Measurements from ENCODE around the gene EIF4E3. TPM values are rescaled to one million over a fixed set of nuclear protein-coding genes. Genes with fewer than 3 reads are reported as not detected.

Gene EIF4E3
- total and polyA plus RNA-seq, 2 of the 13 experiments (the other 11 are each of a cell fraction or from before 2014, with no cell fraction given) = 0.07 to 0.15 TPM

DNA sequence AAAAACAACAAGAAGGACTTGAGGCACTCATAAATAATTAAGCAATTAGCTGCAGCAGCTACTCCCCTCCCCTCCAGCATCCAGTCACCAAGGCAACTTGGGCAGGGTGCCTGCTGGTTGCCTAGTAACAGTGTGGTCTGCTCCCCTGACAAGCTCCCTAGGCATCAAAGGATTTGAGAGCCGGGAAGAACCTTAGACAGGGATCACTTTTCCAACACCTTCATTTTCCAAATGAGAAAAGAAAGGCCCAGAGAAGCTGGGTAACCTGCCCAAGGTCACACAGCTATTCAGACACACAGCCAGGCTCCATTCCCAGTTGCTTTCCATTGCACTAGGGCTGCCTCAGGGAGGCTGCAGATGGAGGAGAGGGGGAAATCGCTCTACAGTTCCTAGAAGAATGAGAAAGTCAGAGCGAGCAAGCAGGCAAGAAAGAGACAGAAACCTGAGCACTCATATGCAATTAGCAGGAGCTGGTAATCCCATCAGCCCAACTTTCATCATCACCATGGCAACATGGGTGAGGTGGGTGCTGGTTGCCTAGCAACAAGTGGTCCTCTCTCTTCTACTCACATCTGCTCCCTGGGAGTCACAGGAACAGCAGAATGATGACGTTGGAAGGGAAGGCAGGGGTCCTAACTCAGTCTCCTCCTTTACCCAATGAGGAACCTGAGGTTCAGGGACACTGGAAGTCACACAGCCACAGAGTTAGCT, 3.6 kb upstream of the EIF4E3 start (continued):
- TF ChIP-seq DRAP1 (CRISPR knock-in tag; IDR thresholded peaks at IDR 0.05) (no peak), ZNF768 (CRISPR knock-in tag; IDR thresholded peaks at IDR 0.05) (peak; percentile 52; the same call in 1 of the 2 replicates), ZNF24 (IDR thresholded peaks at IDR 0.05) (no peak), PRDM10 (CRISPR knock-in tag; IDR thresholded peaks at IDR 0.05; ENCODE audit: low read depth) (no peak), GLI4 (CRISPR knock-in tag; IDR thresholded peaks at IDR 0.05; ENCODE audit: borderline replicate concordance) (no peak)

GRCh38 chr3:71726146-71726545, 944 bp upstream of the EIF4E3 start:
- intact Hi-C loops (cut with micrococcal nuclease; ENCODE audit: unreplicated experiment) = no loop called here
- Histone ChIP-seq H3K9me3 (ENCODE audit: low read length) (no peaks in the 10 kb centered on the region), H4K20me1 (ENCODE audit: insufficient read depth, low read length) (no peaks in the 10 kb centered on the region), H3K4me3 (replicated peaks in 1 of 3; ENCODE audit: insufficient read depth in 1 of 3, low read depth in 2 of 3, low read length in 3 of 3) (no peak overlapping the region), H3K9ac (ENCODE audit: insufficient read depth, low read depth, low read length) (no peak overlapping the region), H3K36me3 (replicated peaks in 1 of 2; ENCODE audit: control insufficient read depth in 1 of 2, insufficient read depth in 2 of 2, low read length in 2 of 2) (no peaks in the 10 kb centered on the region), H3K4me1 (ENCODE audit: insufficient read depth, low read length) (peaks cover 6% of the 10 kb centered on the region; the same call in 1 of the 2 replicates), H3K79me2 (ENCODE audit: insufficient read depth, low read length) (no peaks in the 10 kb centered on the region), H3K27ac (ENCODE audit: extremely low read length, insufficient read depth, low read length) (no peak overlapping the region), H3K4me2 (ENCODE audit: low read depth, low read length) (no peak overlapping the region), H2AFZ (ENCODE audit: low read length) (no peak overlapping the region), H3K27me3 (ENCODE audit: control insufficient read depth in 1 of 2, insufficient read depth in 2 of 2, low read length in 2 of 2) (peaks cover 8 to 49% of the 10 kb centered on the region in 2 experiments; a peak in 4 of 5 replicates)
- no peak for ATAC-seq
- no TSS peak for BruUV-seq (replicated peaks)
- WGBS (ENCODE audit: low lambda C conversion rate) = 80% methylated on average over 8 of the region's 8 CpGs
- in situ Hi-C loops (cut with HindIII; ENCODE audit: extremely low pct_ligation_motif_present, low pct_unique_long_range_greater_than_20kb) = no loop called here
- POLR2A ChIA-PET = no interaction called here
- no peak for DNase-seq (ENCODE audit: low spot score)
- FAIRE-seq = no peak
- CTCF ChIA-PET (ENCODE audit: low intra/inter-chr PET ratio, low total read pairs) = no interaction called here
- no peak for TF ChIP-seq PRMT3 (CRISPR knock-in tag; IDR thresholded peaks at IDR 0.05; ENCODE audit: borderline replicate concordance, low read depth)
- no peak for TF ChIP-seq SMAD3 (CRISPR knock-in tag; IDR thresholded peaks at IDR 0.05)
- no peak for TF ChIP-seq RCOR2 (CRISPR knock-in tag; IDR thresholded peaks at IDR 0.05)
- no peak for TF ChIP-seq SATB2 (CRISPR knock-in tag; IDR thresholded peaks at IDR 0.05)
- TF ChIP-seq ZNF605 (CRISPR knock-in tag; IDR thresholded peaks at IDR 0.05) = no peak
- TF ChIP-seq ZNF572 (CRISPR knock-in tag; IDR thresholded peaks at IDR 0.05) = no peak
- TF ChIP-seq ZSCAN20 (CRISPR knock-in tag; IDR thresholded peaks at IDR 0.05; ENCODE audit: borderline replicate concordance) = no peak
- no peak for TF ChIP-seq HNF4A (CRISPR knock-in tag; IDR thresholded peaks at IDR 0.05)

Data from HepG2 (cell line).